Stimulated activated CD4-positive, alpha-beta T cell treated with anti-CD3 and anti-CD28 coated beads, Interleukin-2, amount 100 ng/mL, for 48 hours (primary cell): ENCODE data around the gene RALGPS1.

ENCODE experiments used
- DNase-seq, 2 donors: peaks; one replicate each; pipeline ENCODE4 v3.0.0-alpha.2; 2020

The RALGPS1 gene

DNA sequence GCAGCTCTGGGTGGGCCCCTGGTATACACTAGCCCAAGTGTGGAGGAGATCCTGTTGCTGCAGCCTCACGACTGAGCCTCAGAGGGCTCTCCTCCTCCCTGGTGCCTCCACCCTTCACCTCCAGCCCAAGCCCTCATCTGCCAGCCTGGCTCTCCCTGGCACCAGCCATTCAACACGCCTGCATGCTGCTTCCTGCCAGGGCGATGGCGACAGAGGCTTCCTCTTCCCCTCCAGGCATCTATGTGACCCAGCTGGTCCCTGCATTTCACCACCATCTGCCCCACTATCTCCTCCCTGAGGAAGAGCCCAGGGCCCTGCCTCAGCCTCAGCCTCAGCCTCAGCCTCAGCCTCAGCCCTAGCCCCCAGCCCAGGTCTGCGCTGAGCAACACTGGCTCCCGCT, 262.6 kb downstream of the RALGPS1 start:
- DNase-seq = no peak

DNA sequence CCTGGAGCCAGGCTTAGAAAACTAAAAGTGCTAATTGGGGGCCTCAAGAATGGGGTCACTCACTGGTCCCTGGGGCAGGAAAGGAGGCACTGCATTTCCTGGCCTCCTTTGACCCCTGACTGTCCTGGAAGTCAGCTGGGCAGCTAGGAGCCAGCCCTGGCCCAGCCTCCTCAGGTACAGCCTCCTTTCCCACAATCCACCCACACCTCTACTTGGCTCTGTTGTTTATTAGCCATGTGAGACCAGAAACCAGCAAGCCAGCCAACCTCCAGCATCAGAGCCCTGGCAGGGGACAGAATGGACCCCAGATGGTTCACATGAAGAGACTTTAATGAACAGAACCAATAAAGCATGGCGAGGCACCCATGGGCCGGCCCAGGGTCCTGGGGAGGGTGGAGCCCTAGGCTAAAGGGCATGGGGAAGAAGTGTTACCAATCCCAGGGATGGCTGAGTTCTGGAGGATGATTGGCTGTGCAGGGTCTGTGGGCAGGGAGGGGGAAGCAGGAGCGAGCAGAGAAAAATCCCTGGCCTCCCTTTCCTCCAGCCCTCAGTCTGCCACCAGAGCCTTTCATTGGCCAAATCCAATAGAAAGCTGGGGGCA, 263.2 kb downstream of the RALGPS1 start:
- DNase-seq = no peak

- no peak for DNase-seq
Observed at GRCh38 chr9:127178686-127179632, 264.4 kb downstream of the RALGPS1 start.

DNA sequence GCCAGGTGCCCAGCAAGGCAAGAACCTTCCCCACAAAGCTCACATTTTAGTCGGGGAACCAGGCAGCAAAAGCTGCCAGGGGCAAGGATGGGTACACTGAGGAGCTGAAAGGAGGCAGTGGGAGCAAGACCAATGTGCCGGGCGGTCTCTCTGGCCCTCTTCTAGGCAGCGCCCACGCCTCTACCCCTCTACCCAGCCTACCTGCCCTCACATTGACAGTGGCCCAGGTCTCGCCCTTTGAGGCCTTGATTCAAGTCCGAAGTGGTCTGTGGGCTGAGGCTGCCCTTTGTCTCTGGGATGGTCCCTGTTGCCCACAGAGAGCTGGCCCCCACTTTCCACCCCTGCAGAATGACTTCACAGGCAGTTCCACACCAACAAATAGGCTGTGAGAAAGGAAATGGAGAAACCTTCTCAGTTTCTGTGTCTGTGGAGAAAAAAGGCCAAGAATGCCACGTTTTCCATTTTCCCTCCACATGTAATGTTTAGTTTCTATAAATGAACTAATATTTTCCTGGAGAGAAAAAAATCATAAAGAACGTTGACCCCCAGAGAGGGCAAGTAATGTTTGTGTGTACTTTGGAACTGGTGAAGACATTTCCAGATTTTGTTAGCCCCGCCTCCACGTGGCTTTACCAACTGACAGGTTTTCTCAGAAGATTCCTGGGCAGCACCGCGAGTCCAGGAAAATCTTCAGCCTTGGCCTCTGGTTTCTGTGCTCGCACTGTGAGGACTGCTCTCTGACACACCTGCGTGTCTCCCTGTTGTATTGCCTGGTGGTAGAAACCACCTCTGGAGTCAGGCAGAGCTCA, 265.3 kb downstream of the RALGPS1 start:
- DNase-seq = no peak

DNA sequence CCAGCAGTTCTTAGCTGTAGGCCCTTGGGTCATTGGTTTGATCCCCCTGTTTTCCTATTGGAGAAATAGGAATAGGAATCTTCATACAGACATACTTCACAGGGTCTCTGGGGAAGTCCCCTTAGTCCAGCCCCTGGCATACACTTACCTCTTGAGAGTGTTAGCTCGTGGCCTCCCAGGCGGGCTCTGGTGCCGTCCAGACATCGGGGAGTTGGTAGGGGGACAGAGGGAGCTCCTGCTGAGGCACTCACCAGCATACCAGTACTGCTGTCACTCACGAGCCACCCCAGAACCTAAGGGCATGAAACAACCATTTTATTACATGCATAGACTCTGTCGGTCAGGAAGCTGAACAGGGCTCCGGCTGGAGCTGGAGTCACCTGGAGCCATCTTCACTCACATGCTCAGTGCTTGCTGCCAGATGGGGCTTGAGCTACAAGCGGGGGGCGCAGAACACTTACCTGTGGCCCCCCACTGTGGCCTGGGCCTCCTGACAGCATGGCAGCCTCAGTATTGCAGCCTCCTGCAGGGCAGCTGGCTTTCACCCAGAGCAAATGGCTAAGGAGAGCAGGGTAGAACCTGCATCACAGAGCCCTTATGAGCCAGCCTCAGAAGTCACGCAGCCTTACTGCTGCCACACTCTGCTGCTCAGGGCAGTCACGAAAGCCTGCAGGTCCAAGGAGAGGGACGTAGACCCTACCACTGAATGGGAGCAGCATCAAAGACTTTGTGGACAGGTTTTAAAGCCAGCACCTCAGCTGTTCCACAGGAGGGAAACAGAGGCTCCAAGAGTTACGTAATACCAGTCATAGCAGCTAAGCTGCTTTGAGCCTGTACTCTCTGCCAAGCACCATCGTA, 266.1 kb downstream of the RALGPS1 start:
- DNase-seq = no peak

DNA sequence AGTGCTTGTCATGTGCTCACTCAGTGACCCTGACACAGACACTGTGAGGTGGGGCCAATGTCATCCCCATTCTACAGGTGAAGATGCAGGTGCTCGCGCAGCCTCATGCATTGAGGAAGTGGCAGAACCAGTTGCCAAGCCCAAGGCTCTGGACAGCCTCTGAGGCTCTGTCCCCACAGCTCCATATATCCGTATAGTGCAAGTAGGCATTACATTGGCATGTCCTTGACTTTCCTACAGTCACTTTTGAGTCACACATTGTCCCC, 266.7 kb downstream of the RALGPS1 start:
- no peak for DNase-seq

DNA sequence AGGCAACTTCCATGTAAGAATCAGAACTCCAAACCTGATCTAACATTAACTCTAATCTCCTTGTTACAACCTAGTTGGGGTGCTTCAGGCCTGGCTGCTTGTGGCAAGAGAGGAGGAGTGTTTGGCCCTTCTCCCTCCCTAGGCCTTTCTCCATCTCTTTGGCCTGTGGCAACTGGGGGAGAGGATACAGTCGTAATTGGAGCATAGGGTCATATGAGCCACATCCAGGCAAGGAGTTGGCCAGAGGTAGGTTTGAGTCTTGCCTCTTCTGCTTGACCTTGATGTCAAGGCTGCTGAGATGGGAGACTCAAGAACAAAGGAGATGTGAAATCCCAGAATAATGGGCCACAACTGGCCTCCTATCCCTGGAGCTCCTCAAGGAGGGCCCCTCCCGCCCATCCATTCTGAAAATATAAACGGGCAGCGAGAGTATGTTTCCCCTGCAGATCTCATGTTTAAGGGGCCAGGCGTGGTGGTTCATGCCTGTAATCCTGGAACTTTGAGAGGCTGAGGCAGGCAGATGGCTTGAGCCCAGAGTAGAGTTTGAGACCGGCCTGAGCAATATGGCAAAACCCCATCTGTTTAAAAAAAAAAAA, 267.1 kb downstream of the RALGPS1 start:
- DNase-seq = no peak

- no peak for DNase-seq
Observed at GRCh38 chr9:127182901-127183746, 268.5 kb downstream of the RALGPS1 start.

DNA sequence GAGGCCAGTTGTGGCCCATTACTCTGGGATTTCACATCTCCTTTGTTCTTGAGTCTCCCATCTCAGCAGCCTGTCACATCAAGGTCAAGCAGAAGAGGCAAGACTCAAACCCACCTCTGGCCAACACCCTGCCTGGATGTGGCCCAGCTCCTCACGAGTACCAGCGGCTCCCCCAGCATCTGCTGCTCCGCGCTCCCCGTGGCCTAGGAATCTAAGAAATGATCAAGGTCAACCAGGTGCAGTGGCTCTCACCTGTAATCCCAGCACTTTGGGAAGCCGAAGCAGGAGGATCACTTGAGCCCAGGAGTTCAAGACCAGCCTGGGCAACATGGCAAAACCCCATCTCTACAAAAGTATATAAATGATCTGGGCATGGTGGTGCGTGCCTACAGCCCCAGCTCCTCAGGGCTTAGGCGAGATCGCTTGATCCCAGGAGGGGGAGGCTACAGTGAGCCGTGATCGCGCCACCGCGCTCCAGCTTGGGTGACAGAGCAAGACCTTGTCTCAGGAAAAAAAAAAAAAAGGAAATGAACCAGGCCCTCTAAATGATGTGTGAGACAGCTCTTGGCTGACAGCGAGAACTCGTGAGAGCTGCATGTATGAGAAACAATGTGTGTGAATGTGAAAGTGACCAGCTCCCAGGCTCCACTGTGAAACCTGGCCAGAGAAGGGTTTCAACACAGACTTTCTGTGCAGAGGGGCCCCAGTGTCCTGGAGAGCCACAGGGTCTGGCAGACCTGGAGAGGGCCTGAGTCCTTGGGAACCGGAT, 269.4 kb downstream of the RALGPS1 start:
- DNase-seq = no peak

DNA sequence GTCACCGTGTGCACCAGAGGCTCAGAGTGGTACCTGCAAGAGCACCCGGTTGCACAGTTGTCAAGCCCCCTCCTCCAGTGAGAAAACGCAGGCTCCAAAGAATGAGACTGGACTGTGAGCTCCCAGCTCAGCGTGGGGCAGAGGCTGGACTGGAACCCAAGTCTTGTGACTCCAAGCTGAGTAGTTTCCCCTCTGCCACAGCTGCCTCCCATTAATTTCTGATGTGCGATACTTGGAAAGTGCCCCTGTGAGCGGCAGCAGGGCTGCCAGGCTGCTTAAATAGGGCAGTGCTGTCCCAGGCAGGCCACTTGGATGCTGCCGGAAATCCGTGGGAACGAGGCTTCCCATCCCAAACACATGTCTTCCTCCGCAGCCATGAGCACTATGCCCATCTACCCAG, 270.1 kb downstream of the RALGPS1 start:
- no peak for DNase-seq

- no peak for DNase-seq
Observed at GRCh38 chr9:127185181-127185580, 270.6 kb downstream of the RALGPS1 start.

DNA sequence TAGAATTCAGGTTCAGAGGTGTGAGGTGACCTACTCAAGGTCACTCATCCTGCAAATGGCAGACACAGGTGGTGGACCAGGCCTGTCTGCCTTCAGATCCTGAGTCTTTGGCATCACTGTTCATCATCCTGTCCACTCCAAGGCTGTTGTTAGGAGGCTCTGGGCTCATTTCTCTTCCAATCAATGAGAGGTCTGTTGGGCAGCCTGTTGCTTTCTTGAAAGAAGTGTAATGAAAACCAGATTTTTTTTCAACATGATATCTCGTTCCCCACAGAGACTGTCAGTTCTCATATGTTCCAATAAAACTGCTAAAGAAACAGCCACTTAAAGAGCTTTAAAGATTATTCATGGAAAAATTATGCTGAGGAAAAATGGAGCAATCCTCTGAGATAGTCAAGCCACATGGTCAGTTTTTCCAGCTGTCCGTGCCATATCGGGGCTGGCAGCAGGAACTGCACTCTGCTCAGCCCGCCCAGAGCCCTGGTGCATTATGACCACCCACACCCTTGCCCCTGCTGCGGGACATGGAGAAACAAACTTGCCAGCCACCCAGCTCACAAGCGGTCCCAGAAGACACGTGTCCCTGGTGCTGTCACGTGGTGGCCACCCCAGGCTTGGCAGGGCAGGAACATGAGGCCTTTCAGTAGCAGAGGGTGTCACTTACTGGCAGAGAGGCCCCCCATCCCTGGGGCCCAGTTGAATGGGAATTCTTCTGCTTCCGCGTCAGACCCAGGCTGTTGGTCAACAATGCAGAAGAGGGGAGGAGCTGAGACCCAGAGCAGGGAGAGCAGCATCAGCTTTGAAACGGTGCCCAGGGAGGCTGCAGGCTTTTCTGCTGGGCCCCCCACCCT, 271.6 kb downstream of the RALGPS1 start:
- DNase-seq = no peak

GRCh38 chr9:127186806-127187205, 272.2 kb downstream of the RALGPS1 start:
- DNase-seq = no peak

DNA sequence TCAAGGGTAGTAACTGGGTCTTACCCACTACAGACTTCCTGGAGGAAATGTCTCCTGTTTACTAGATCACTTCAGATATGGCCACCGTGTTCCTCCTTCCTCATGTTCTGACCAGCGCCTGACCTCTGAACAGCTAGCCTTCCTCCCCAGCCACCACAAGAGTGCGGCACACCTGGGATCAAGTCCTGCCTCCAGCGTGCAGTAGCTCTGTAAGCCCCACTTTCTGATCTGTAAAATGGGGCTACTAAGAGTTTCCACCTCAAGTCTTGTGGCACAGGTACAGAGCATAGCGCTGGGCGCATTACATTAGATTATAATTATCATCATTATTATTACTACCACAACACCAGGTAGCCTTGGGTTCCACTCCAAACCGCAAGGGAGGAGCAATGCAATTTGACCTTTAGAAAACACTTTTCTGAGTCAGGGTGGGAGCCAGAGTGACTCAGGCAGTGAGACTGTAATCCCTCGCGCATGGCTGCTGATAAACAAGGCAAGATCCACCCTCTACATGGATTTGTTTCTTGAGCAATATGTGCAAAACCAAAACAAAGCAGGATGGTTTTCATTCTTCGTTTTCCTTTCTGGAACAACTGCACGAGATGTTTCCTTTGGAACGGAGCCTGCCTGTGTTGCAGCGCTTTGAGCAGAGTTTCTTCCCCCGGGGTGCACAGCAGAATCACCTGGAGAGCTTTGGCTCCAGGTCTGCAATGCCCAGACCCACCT, 272.8 kb downstream of the RALGPS1 start:
- DNase-seq = no peak

DNA sequence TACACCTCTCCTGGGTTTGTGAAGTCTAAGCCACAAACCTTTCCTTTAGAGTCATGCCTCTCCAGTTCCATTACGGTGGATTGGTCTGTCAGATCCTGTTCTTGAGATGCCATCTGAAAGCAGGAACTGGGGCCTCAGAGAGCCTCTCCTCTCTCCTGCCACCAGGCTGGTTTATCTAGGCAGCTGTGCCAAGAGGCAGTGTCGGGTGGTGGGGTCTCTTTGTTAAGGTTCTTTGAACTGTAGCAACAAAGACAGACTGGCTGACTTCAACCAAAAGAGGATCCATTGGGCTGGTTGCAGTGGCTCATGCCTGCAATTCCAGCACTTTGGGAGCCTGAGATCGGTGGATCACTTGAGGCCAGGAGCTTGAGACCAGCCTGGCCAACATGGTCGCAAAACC, 273.8 kb downstream of the RALGPS1 start:
- DNase-seq = no peak

- DNase-seq = no peak
Observed at GRCh38 chr9:127189628-127190027, 275.0 kb downstream of the RALGPS1 start.

DNA sequence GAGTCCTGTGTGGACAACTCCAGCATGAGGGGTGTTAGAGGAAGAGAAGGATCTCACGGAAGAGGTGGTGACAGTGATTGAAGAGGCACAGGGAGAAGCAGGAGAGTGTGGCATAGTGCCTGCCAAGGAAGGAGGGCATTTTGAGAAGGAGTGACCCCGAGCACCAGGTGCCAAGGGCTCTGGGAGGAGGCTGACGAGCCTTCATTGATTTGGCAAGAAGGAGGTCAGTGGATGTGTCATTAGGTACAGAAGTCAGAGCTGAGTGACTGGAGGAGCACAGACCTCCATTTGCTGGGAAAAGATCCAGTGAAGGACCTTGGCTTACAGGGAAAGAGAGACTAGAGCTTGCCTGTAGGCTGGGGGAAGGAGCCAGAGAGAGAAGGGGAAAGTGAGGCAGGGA, 278.2 kb downstream of the RALGPS1 start:
- DNase-seq = no peak

DNA sequence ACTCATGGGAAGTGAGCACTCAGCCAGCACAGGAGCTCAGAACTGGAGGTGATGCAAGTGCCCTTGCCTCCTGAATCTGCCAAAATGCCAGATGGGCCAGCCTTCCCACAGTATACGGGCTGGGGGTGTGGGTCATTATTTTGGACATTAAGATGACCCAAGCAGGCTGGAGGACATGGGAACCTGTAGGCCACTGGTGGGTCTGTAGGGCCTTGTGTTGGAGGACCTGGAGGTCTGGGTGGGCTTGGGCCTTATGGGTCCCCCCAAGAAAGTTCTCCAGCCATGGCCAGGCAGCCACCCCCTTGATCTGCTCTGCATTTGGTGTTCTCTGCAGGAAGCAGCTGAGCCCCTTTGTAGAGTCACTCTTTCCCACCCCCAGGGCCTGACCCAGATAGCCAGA, 278.9 kb downstream of the RALGPS1 start:
- no peak for DNase-seq
